Liver (tissue), 3 donors: Measurements from ENCODE around the gene SELL.

Experiments used
- SP1 ChIP-seq: IDR thresholded peaks from 2 replicates; pipeline ENCODE4 v1.6.1; 2018; ENCODE audit warnings: antibody characterized with exemption, mild to moderate bottlenecking
- TAF1 ChIP-seq: conservative IDR thresholded peaks from 2 replicates; pipeline ENCODE4 v1.6.1; 2016; ENCODE audit warnings: antibody characterized with exemption, mild to moderate bottlenecking
- TF ChIP-seq, protein P1 (sequence below): fragments of 150-350 bp; IDR thresholded peaks from 2 replicates; pipeline ENCODE4 v1.5.1; 2017; ENCODE audit warnings: improper control_type of control experiment, low read depth, low read length; ENCODE audit not compliant: missing input control
- TF ChIP-seq, protein P2 (sequence below): IDR thresholded peaks from 2 replicates; pipeline ENCODE4 v1.6.1; 2016; ENCODE audit warnings: antibody characterized with exemption, mild to moderate bottlenecking
- TF ChIP-seq, protein P3 (sequence below): IDR thresholded peaks from 2 replicates; pipeline ENCODE4 v1.6.1; 2016; ENCODE audit warnings: antibody characterized with exemption
- TF ChIP-seq, protein P4 (sequence below): IDR thresholded peaks from 2 replicates; pipeline ENCODE4 v1.6.1; 2016; ENCODE audit warnings: antibody characterized with exemption
- donor health status: healthy.
- donor health status: healthy.

DNA sequence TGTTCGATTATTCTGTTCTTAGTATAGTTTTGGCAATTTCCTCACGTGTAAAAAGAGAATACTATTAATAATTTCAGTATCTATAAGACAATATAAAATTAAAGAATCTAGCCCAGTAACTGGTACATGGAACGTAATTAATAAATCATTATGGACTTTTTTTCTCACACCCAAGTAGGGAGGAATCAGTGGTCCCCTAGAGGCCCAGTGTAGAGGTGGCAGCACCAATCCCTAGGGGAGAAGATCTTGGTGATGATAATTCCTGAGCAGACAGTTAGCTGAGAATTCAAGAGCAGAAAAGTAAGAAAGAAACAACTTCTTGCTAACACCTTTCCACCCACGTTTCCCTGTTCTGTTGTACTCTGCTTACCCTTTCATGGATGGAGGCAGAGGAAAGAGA is 42.1 kb upstream of the SELL start:
- TF ChIP-seq, protein P1, sequence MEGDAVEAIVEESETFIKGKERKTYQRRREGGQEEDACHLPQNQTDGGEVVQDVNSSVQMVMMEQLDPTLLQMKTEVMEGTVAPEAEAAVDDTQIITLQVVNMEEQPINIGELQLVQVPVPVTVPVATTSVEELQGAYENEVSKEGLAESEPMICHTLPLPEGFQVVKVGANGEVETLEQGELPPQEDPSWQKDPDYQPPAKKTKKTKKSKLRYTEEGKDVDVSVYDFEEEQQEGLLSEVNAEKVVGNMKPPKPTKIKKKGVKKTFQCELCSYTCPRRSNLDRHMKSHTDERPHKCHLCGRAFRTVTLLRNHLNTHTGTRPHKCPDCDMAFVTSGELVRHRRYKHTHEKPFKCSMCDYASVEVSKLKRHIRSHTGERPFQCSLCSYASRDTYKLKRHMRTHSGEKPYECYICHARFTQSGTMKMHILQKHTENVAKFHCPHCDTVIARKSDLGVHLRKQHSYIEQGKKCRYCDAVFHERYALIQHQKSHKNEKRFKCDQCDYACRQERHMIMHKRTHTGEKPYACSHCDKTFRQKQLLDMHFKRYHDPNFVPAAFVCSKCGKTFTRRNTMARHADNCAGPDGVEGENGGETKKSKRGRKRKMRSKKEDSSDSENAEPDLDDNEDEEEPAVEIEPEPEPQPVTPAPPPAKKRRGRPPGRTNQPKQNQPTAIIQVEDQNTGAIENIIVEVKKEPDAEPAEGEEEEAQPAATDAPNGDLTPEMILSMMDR = no peak
- TF ChIP-seq, protein P2, sequence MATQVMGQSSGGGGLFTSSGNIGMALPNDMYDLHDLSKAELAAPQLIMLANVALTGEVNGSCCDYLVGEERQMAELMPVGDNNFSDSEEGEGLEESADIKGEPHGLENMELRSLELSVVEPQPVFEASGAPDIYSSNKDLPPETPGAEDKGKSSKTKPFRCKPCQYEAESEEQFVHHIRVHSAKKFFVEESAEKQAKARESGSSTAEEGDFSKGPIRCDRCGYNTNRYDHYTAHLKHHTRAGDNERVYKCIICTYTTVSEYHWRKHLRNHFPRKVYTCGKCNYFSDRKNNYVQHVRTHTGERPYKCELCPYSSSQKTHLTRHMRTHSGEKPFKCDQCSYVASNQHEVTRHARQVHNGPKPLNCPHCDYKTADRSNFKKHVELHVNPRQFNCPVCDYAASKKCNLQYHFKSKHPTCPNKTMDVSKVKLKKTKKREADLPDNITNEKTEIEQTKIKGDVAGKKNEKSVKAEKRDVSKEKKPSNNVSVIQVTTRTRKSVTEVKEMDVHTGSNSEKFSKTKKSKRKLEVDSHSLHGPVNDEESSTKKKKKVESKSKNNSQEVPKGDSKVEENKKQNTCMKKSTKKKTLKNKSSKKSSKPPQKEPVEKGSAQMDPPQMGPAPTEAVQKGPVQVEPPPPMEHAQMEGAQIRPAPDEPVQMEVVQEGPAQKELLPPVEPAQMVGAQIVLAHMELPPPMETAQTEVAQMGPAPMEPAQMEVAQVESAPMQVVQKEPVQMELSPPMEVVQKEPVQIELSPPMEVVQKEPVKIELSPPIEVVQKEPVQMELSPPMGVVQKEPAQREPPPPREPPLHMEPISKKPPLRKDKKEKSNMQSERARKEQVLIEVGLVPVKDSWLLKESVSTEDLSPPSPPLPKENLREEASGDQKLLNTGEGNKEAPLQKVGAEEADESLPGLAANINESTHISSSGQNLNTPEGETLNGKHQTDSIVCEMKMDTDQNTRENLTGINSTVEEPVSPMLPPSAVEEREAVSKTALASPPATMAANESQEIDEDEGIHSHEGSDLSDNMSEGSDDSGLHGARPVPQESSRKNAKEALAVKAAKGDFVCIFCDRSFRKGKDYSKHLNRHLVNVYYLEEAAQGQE = no peak
- TF ChIP-seq, protein P3, sequence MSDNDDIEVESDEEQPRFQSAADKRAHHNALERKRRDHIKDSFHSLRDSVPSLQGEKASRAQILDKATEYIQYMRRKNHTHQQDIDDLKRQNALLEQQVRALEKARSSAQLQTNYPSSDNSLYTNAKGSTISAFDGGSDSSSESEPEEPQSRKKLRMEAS = no peak
- TF ChIP-seq, protein P4, sequence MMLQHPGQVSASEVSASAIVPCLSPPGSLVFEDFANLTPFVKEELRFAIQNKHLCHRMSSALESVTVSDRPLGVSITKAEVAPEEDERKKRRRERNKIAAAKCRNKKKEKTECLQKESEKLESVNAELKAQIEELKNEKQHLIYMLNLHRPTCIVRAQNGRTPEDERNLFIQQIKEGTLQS = no peak
- no peak for TF ChIP-seq TAF1
- TF ChIP-seq SP1 = no peak
